ENCODE results near the gene ADCY9.

- TF ChIP-seq CTCF (IDR thresholded peaks at IDR 0.05) (no peak), POLR2A (IDR thresholded peaks at IDR 0.05) (no peak)
Observed at GRCh38 chr16:3987231-3987630, 129.0 kb downstream of the ADCY9 start.
